Glutamatergic neuron (in vitro differentiated cells): ENCODE results near the gene DENND6A. TPM values are rescaled to one million over a fixed set of nuclear protein-coding genes. Genes with fewer than 3 reads are reported as not detected.

Source experiments
- DNase-seq: peaks from one replicate; pipeline ENCODE4 v3.0.0; 2022
- H3K27ac Mint-ChIP-seq: one replicate; pipeline ENCODE4 v1.8.0; 2020; ENCODE audit warnings: mild to moderate bottlenecking, mixed read lengths, inconsistent platforms; ENCODE audit not compliant: unreplicated experiment
- H3K27me3 Mint-ChIP-seq: one replicate; pipeline ENCODE4 v1.8.0; 2020; ENCODE audit warnings: mild to moderate bottlenecking, moderate library complexity, mixed read lengths, inconsistent platforms; ENCODE audit not compliant: unreplicated experiment
- H3K36me3 Mint-ChIP-seq: one replicate; pipeline ENCODE4 v1.8.0; 2020; ENCODE audit warnings: mild to moderate bottlenecking, mixed read lengths, inconsistent platforms; ENCODE audit not compliant: unreplicated experiment
- H3K4me1 Mint-ChIP-seq: one replicate; pipeline ENCODE4 v1.8.0; 2020; ENCODE audit warnings: mild to moderate bottlenecking, low read depth, mixed read lengths, inconsistent platforms; ENCODE audit not compliant: unreplicated experiment
- H3K4me3 Mint-ChIP-seq: one replicate; pipeline ENCODE4 v1.8.0; 2020; ENCODE audit warnings: mild to moderate bottlenecking, mixed read lengths, inconsistent platforms; ENCODE audit not compliant: unreplicated experiment
- H3K9me3 Mint-ChIP-seq: one replicate; pipeline ENCODE4 v1.8.0; 2020; ENCODE audit warnings: mild to moderate bottlenecking, moderate library complexity, mixed read lengths, inconsistent platforms; ENCODE audit not compliant: unreplicated experiment
- CTCF ChIP-seq: fragments of 200-600 bp; sonication (generic); IDR thresholded peaks from one replicate; pipeline ENCODE4 v1.5.0; 2021; ENCODE audit not compliant: partially characterized antibody, unreplicated experiment
- long read RNA-seq: library from polyadenylated mRNA; unstranded; transcript quantifications from one replicate; pipeline ENCODE4 v2.0.0, GENCODE V29; 2020; ENCODE audit not compliant: unreplicated experiment
- total RNA-seq: library from RNA; stranded (reverse); fragmentation: NEBNext Ultra II Directional; extraction: Animal tissue kit (Norgen Biotek cat#: 25700); gene quantifications from one replicate; pipeline ENCODE4 v1.2.1, GENCODE V29; 2021; ENCODE audit not compliant: unreplicated experiment

DENND6A gene
- 20.5 TPM for total RNA-seq
- long read RNA-seq, partial matches to known transcripts: 0 of 1 reads
- long read RNA-seq, other reads (novel, unspliced or antisense): 1 of 1 reads

GRCh38 chr3:57692396-57693147 lies at the start of gene DENND6A:
Gene DENND6A, minus strand, starts transcription at chr3:57693077. Its CDS starts 59 bp downstream, at chr3:57693018.
- Mint-ChIP-seq H3K27me3 (no peaks in the 10 kb centered on the region), H3K9me3 (peaks cover 2% of the 10 kb centered on the region), H3K4me1 (peaks cover 6% of the 10 kb centered on the region), H3K27ac (peak within 1 kb of the TSS; percentile 85), H3K4me3 (peak within 1 kb of the TSS; percentile 87), H3K36me3 (no peaks in the 10 kb centered on the region)
- no peak for TF ChIP-seq CTCF
- peak; percentile 98 for DNase-seq

GRCh38 chr3:57740027-57740426 lies 47.1 kb upstream of the DENND6A start:
- Mint-ChIP-seq H3K4me1 (no peaks in the 10 kb centered on the region), H3K9me3 (no peaks in the 10 kb centered on the region), H3K4me3 (no peak overlapping the region), H3K27me3 (no peaks in the 10 kb centered on the region), H3K27ac (no peak overlapping the region), H3K36me3 (no peaks in the 10 kb centered on the region)
- TF ChIP-seq CTCF: no peak
- no peak for DNase-seq

- no peak for TF ChIP-seq CTCF
- DNase-seq: no peak
- H3K4me1 Mint-ChIP-seq: no peaks in the 10 kb centered on the region
- no peaks in the 10 kb centered on the region for H3K36me3 Mint-ChIP-seq
- H3K4me3 Mint-ChIP-seq: no peak overlapping the region
- H3K27me3 Mint-ChIP-seq: no peaks in the 10 kb centered on the region
- H3K9me3 Mint-ChIP-seq: no peaks in the 10 kb centered on the region
- H3K27ac Mint-ChIP-seq: no peak overlapping the region
These were observed 45.5 kb upstream of the DENND6A start for GRCh38 chr3:57738391-57738790.

GRCh38 chr3:57737840-57738239 lies 45.0 kb upstream of the DENND6A start:
- no peaks in the 10 kb centered on the region for H3K9me3 Mint-ChIP-seq
- no peak overlapping the region for H3K27ac Mint-ChIP-seq
- H3K36me3 Mint-ChIP-seq: no peaks in the 10 kb centered on the region
- DNase-seq: no peak
- H3K27me3 Mint-ChIP-seq: no peaks in the 10 kb centered on the region
- TF ChIP-seq CTCF: no peak
- no peak overlapping the region for H3K4me3 Mint-ChIP-seq
- H3K4me1 Mint-ChIP-seq: no peaks in the 10 kb centered on the region

- Mint-ChIP-seq H3K36me3 (no peaks in the 10 kb centered on the region), H3K9me3 (no peaks in the 10 kb centered on the region), H3K4me3 (no peak overlapping the region), H3K27ac (no peak overlapping the region), H3K4me1 (no peaks in the 10 kb centered on the region), H3K27me3 (no peaks in the 10 kb centered on the region)
- TF ChIP-seq CTCF: no peak
- DNase-seq: no peak
These were observed 42.5 kb upstream of the DENND6A start for GRCh38 chr3:57735405-57735804.
